SH-SY5Y (cell line): ENCODE measurements around the gene CNGA3.

ENCODE experiments used
- GATA2 ChIP-seq: IDR thresholded peaks from 2 replicates; pipeline ENCODE4 v1.6.1; 2011; ENCODE audit warnings: mild to moderate bottlenecking, low read depth, low read length
- GATA3 ChIP-seq: IDR thresholded peaks from 2 replicates; pipeline ENCODE4 v1.6.1; 2011; ENCODE audit warnings: low read depth, mild to moderate bottlenecking, low read length, moderate library complexity

The CNGA3 gene

DNA sequence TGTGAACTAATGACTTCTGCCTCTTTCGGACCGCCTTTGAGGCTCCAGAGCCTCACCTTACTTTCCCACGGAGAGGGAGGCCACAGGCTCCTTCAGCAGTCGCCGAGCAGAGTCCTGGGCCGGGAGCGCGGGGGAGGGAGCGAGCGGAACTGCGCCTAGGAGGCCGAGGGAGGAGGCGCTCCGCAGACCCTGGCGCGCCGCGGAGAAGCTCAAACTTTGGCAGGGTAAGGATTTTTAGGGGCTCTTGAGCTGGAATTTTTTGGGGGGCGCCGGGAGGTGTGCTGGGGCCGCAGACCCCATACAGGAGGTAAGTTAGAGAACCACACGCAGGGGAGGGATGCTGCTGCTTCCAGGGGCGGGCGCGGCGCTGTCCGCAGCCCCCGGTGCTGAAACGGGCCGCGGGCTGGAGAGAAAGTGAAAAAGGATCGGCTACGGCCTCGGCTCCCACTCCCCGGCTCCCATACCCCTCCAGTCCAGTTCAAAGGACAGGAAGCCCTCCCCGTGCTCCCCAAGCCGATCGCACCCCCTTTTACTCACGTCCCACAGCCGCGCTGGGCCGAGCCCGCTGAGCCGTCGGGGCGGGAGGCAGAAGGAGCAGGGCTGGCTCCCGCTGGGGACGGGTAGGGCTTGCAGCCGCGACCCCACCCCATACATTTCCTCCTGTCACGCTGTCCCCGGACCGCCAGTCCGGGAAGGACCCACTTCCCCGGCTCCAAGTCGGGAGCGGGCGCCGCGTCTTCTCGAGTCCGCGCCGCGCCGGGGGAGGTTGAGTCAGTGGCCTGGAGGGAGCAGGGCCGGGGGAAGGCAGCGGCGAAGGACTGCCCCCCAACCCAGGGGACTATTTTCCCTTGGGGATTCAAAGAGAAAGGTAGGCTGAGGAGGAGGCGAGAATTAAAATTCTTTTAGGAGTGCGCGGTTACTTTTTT is at the start of gene CNGA3:
Gene CNGA3 (plus strand): TSS at position 146 of the 926 bp plus-strand sequence. CDS start 23,520 bp downstream, outside the sequence.
- TF ChIP-seq GATA2 (no peak), GATA3 (no peak)

DNA sequence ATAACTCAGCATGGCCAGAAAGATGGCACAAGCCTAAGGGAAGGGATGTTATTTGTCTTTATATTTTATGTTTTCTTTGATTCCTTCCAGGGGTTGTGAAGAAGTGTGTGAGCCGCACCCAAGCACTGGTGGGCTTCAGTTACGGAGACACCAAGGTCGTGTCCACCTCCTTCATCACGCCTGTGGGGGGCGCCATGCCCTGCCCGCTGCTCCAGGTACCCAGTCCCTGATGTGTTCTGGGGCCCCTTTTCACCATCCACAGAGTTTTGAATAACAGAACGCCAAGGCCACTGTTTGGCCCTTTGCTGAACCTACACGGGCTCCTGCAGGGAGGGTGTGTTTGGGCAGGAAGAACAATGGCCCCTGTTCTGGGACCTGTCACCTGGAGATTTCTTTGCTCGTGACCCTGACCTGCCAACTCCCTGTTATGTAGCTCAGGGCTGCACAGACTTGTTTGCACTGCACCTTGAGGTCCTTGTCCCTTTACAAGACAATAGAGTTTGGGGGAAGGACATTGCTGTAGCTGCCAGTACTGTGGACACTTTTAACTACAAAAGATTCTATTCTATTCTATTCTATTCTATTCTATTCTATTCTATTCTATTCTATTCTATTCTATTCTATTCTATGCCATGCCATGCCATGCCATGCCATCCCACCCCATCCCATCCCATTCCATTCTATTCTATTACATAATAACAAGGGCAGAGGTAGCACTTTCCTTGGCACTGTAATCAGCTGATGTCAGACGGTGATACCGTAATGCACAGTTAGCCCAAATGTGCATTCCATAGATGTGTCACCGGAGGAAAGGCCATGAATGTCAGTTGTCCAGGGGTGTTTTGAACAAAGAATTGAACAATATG is 48.2 kb upstream of the CNGA3 start:
- TF ChIP-seq GATA3, result no peak
- TF ChIP-seq GATA2, result no peak

DNA sequence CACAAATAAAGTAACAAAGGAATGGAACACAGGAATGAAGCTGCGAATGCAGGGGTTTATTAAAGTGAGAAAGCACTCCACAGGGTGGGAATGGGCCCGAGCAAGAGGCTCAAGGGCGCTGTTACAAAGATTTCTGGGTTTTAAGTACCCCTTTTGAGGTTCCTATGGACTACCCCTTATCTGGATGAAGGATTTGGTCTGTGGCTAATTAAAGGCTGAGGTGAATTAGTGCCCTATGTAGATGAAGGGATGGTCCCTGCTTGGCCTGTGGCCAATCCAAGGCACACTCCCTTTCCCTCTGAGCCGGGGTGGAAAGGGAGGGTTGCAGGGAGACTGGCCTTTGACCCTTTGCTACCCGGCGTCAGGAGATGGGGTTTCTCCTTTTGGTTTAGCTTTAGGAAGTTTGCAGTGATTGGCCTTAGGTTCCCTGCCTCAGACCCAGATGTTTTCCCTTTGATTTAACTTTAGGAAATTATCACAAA is 47.5 kb upstream of the CNGA3 start:
- no peak for TF ChIP-seq GATA3

DNA sequence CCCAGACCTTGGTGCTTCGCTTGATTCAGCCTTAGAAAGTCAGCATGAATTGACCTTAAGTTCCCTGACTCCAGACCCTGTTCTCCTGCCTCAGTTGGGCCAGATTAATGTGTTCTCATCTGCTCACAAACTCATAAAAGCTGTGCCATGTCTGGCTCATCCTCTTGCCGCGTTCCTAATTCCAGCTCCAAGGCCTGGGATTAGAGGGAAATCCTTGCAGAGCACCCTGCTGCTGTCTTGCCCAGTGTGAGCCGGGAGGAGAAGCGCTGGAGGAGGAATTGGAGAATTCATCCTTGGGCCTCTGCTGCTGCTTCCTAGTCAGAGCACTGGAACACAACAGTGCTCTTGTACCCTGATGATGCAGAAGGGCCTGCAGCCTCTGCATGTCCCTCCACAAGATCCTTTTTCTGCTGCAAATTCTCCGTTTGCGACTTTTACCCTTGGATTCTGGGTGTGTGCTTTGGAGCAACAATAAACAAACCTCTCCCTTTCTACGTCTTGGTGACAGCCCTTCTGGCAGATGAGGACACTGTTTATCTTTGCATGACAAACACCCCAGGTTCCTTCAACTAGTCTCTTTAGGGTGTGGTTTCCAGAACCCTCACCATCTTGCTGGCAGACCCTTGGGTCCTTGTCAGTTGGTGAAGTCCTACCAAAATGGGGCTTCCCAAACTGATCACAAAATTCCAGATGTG is 46.9 kb upstream of the CNGA3 start:
- no peak for TF ChIP-seq GATA2
- TF ChIP-seq GATA3, result no peak

DNA sequence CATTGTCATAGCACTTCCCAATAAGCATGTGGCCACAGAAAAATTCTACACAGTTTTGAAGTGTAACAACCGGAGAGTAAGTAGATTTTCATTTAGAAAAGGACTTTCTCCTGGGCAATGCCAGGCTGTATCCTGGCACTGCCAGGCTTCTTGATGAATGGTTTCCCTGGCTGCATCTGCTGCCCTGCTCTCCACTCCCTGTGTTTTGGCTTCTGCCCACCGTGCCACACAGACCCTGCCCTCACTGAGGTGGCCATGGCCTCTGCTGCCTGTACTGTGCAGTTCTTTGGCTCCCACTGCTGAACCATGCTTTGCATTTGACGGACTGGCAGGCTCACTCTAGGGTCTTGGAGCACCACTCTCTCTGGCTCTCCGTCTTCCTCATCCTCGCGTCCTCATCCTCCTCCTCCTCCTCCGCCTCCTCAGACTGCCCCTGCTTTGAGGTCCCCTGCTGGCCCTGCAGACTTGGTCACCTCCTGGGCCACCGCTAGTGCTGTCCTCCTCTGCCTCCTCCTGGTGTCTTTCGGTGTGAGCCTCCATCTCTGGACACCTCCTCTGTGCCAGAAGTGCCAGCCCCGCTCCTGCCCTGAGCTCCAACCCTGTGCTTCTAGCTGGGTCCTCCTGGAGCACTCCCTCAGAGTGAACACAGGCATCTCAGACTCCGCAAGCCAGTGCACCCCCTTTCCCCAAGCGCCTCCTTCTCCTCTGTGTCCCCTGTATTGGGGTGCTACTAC is 45.9 kb upstream of the CNGA3 start:
- TF ChIP-seq GATA3 (no peak), GATA2 (no peak)

DNA sequence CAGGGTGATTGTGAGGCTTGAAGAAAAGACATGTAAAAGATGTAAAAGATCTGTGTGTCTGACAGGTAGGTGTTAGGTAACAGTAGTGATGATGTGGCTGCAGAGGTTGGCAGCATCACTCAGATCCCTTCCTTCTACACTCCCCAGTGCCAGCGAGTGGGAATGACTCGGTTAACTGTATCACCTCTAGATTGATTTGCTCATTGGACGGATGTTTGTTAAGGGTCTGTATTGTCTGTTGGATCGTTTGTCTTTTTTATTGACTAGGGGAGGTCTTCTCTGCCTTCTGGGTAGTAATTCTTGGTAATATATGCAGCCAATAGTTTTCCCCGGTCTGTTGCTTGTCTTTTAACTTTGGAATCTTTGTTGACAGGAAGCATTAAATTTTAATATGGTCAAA is 44.8 kb upstream of the CNGA3 start:
- TF ChIP-seq GATA3, result no peak
- TF ChIP-seq GATA2, result no peak

DNA sequence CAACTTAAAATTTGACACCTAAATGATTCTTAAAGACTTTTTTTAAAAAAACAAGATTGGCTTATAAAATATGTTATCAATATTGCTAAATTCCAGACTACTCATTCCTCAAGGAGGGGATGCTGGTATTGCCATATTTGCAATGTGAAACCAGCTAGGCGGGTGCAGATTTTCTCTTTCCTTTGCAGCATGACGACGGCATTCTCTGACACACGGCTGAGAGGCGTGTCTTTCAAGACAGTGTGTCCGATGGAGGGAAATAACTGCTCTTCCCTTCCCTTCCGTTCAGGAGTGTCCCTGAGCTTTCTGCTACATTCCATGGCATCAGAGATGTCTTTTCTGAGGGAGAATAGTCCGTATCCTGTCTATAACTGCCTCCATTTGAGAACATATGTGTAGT is 38.2 kb upstream of the CNGA3 start:
- TF ChIP-seq GATA3, result no peak
- no peak for TF ChIP-seq GATA2

GRCh38 chr2:98308532-98308931 is 37.7 kb upstream of the CNGA3 start:
- TF ChIP-seq GATA3 (no peak), GATA2 (no peak)

DNA sequence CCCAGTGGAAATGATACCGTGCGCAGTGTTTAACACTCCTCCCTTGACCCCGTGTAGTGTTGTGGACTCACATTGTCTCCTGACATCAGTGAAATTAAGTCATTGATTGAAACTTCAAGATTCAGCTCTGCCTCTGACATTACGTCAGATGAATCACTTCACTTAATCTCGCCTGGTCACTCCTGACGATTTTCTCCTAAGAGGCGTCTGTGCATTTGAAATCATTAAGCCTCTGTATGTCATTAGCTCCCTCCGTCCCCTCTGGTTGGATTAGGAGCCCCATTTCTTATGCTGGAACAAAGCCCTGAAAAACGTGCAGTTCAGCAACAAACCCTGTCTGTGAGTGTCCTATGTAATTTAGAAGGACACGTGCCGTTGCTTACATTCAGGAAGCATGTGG is 36.7 kb upstream of the CNGA3 start:
- TF ChIP-seq GATA3, result no peak
- TF ChIP-seq GATA2, result no peak

- no peak for TF ChIP-seq GATA3
These were observed 36.2 kb upstream of the CNGA3 start for GRCh38 chr2:98310010-98310409.

DNA sequence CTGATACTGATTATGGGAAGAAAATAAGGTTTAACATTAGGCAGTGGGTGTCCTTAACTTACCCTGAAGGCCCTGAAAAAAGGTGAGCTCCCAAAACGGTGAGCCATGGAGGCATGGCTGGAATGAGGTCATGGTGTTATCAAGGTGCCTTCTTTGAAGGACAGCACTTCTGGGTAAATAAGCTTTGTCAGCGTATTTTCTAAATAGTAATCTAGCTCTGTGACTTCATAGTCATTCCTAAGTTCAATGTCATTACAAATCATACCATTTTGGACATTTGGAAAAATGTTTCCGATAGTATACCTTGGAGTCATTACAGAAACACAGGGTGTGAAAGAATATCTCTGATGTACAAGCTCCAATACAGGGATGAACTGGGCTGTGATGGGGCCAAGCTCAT is 35.2 kb upstream of the CNGA3 start:
- TF ChIP-seq GATA3 (no peak), GATA2 (no peak)

GRCh38 chr2:98311771-98312545 is 34.3 kb upstream of the CNGA3 start:
- TF ChIP-seq GATA2 (no peak), GATA3 (no peak)
